GM18526 (cell line): ENCODE data around the gene SNX9.

ENCODE experiments used
- POLR2A ChIP-seq: IDR thresholded peaks from 3 replicates; pipeline ENCODE4 v1.6.1; 2011; ENCODE audit not compliant: insufficient read length; ENCODE audit errors: extremely low read depth

SNX9 gene

GRCh38 chr6:157841211-157841840, 18.3 kb downstream of the SNX9 start:
- no peak for TF ChIP-seq POLR2A

GRCh38 chr6:157842212-157842611, 19.2 kb downstream of the SNX9 start:
- no peak for TF ChIP-seq POLR2A

- no peak for TF ChIP-seq POLR2A
These were observed 22.6 kb downstream of the SNX9 start for GRCh38 chr6:157845493-157846259.

GRCh38 chr6:157847846-157848245, 24.8 kb downstream of the SNX9 start:
- TF ChIP-seq POLR2A = no peak

GRCh38 chr6:157848693-157849092, 25.6 kb downstream of the SNX9 start:
- no peak for TF ChIP-seq POLR2A

- TF ChIP-seq POLR2A = no peak
These were observed 26.4 kb downstream of the SNX9 start for GRCh38 chr6:157849288-157850017.

- no peak for TF ChIP-seq POLR2A
These were observed 27.0 kb downstream of the SNX9 start for GRCh38 chr6:157850030-157850429.

- no peak for TF ChIP-seq POLR2A
These were observed 30.2 kb downstream of the SNX9 start for GRCh38 chr6:157853018-157853805.

- no peak for TF ChIP-seq POLR2A
These were observed 31.0 kb downstream of the SNX9 start for GRCh38 chr6:157853902-157854502.

- no peak for TF ChIP-seq POLR2A
These were observed 32.3 kb downstream of the SNX9 start for GRCh38 chr6:157855325-157855724.

- no peak for TF ChIP-seq POLR2A
These were observed 36.9 kb downstream of the SNX9 start for GRCh38 chr6:157859775-157860504.

- no peak for TF ChIP-seq POLR2A
These were observed 37.5 kb downstream of the SNX9 start for GRCh38 chr6:157860505-157860991.

GRCh38 chr6:157861184-157861583, 38.1 kb downstream of the SNX9 start:
- no peak for TF ChIP-seq POLR2A

- no peak for TF ChIP-seq POLR2A
These were observed 38.8 kb downstream of the SNX9 start for GRCh38 chr6:157861814-157862213.
